Endothelial cell of umbilical vein (primary cell): Measurements from ENCODE around the gene INMT. TPM values are rescaled to one million over a fixed set of nuclear protein-coding genes. Genes with fewer than 3 reads are reported as not detected.
A peak's percentile ranks its signal among the peaks of the same experiment; 100 is the strongest.

Experiments
- BruUV-seq: library from RNA; stranded (reverse); fragments of 400-500 nt; replicated peaks from 2 replicates; lab custom pipeline; 2021; lab: Mats Ljungman, UMichigan
- CTCF ChIA-PET: fragments of 300-600, 350-600 bp; sonication (Branson Sonifier 250); formaldehyde crosslinking; loops from one replicate; lab custom pipeline; 2021; ENCODE audit warnings: antibody characterized with exemption, inconsistent platforms; lab: Charles Lee
- POLR2A ChIA-PET: fragments of 300-600, 350-600 bp; sonication (Branson Sonifier 250); formaldehyde crosslinking; loops from one replicate; lab custom pipeline; 2021; ENCODE audit warnings: antibody characterized with exemption, inconsistent platforms; lab: Charles Lee
- DNase-seq: peaks from one replicate; pipeline ENCODE4 v3.0.0-alpha.2; 2011; ENCODE audit warnings: low read depth, low spot score
- FAIRE-seq: peaks from 2 replicates; lab custom pipeline; 2011; peaks lifted over from hg19 to GRCh38; lab: Jason Lieb, UNC
- H2AFZ ChIP-seq: 2 replicates; pipeline ENCODE4 v1.6.0; 2012; ENCODE audit warnings: low read depth, low read length, control low read depth, inconsistent platforms
- H3K27ac ChIP-seq: 2 replicates; pipeline ENCODE4 v1.5.1; 2011; ENCODE audit warnings: low read depth, mild to moderate bottlenecking, control low read depth, low read length, moderate library complexity; ENCODE audit not compliant: insufficient read depth
- H3K27me3 ChIP-seq, 2 experiments: 2 replicates each; pipeline versions ENCODE4 v1.6.0 to v1.6.1; 2011; ENCODE audit warnings: low read length in 2 of 2, mixed read lengths in 1 of 2; ENCODE audit not compliant: control insufficient read depth in 2 of 2, insufficient read depth in 2 of 2
- H3K36me3 ChIP-seq, 2 experiments: 2 replicates in 1 of 2; 3 replicates in 1 of 2; pipeline ENCODE4 v1.5.1; 2011; ENCODE audit warnings: low read length in 2 of 2, mild to moderate bottlenecking in 1 of 2, moderate library complexity in 1 of 2; ENCODE audit not compliant: control insufficient read depth in 2 of 2, insufficient read depth in 2 of 2; ENCODE audit errors: extremely low read depth in 1 of 2
- H3K4me1 ChIP-seq: 3 replicates; pipeline ENCODE4 v1.5.1; 2011; ENCODE audit warnings: mild to moderate bottlenecking, low read length; ENCODE audit not compliant: control insufficient read depth, insufficient read depth; ENCODE audit errors: extremely low read depth
- H3K4me2 ChIP-seq: 2 replicates; pipeline ENCODE4 v1.6.1; 2011; ENCODE audit warnings: low read length, control low read depth, mixed read lengths; ENCODE audit not compliant: insufficient read depth
- H3K4me3 ChIP-seq, 3 experiments: fragments of 200-600 bp in 1 of 3; sonication (generic), shearing (Covaris generic) in 1 of 3; replicated peaks in 1 of 3; 2 replicates each; pipeline ENCODE4 v1.5.1; 2011 to 2016; ENCODE audit warnings: control low read depth in 3 of 3, low read length in 3 of 3, mild to moderate bottlenecking in 2 of 3, inconsistent platforms in 1 of 3, low read depth in 1 of 3, moderate library complexity in 1 of 3; ENCODE audit not compliant: insufficient read depth in 1 of 3
- H3K79me2 ChIP-seq: 2 replicates; pipeline ENCODE4 v1.6.0; 2012; ENCODE audit warnings: low read length, inconsistent platforms; ENCODE audit not compliant: control insufficient read depth, insufficient read depth
- H3K9ac ChIP-seq: replicated peaks from 2 replicates; pipeline ENCODE3; 2011; ENCODE audit warnings: low read length, control low read depth; ENCODE audit not compliant: insufficient read depth; ENCODE audit errors: extremely low read depth
- H3K9me1 ChIP-seq: replicated peaks from 3 replicates; pipeline ENCODE4 v1.6.0; 2011; ENCODE audit warnings: mild to moderate bottlenecking, low read length; ENCODE audit not compliant: control insufficient read depth, insufficient read depth; ENCODE audit errors: extremely low read depth
- H3K9me3 ChIP-seq: replicated peaks from 2 replicates; pipeline ENCODE4 v1.5.1; 2012; ENCODE audit warnings: low read length, inconsistent platforms; ENCODE audit not compliant: control insufficient read depth, insufficient read depth
- H4K20me1 ChIP-seq: replicated peaks from 2 replicates; pipeline ENCODE3; 2011; ENCODE audit warnings: mild to moderate bottlenecking, low read length; ENCODE audit not compliant: control insufficient read depth, insufficient read depth; ENCODE audit errors: extremely low read depth
- EZH2 ChIP-seq: IDR thresholded peaks from 2 replicates; pipeline ENCODE4 v1.6.1; 2012; ENCODE audit warnings: borderline replicate concordance, low read depth, mild to moderate bottlenecking, moderate library complexity, low read length, inconsistent platforms; ENCODE audit not compliant: severe bottlenecking
- FOS ChIP-seq: IDR thresholded peaks from 2 replicates; pipeline ENCODE4 v1.6.1; 2011; ENCODE audit warnings: mild to moderate bottlenecking, low read length, moderate library complexity, borderline replicate concordance; ENCODE audit not compliant: insufficient read depth
- GATA2 ChIP-seq: IDR thresholded peaks from 2 replicates; pipeline ENCODE4 v1.7.0; 2011; ENCODE audit warnings: low read depth, mild to moderate bottlenecking, moderate library complexity, mixed read lengths, low read length; ENCODE audit not compliant: insufficient read length, insufficient read depth
- JUN ChIP-seq: IDR thresholded peaks from 2 replicates; pipeline ENCODE4 v1.6.1; 2011; ENCODE audit warnings: borderline replicate concordance, low read depth; ENCODE audit not compliant: insufficient read length, insufficient read depth
- MYC ChIP-seq: IDR thresholded peaks from one replicate; pipeline ENCODE4 v1.6.1; 2011; ENCODE audit warnings: mild to moderate bottlenecking, low read depth, low read length
- POLR2A ChIP-seq: IDR thresholded peaks from 2 replicates; pipeline ENCODE4 v1.6.1; 2012; ENCODE audit warnings: low read depth, mild to moderate bottlenecking, control low read depth, low read length
- POLR2AphosphoS5 ChIP-seq: IDR thresholded peaks from 2 replicates; pipeline ENCODE4 v1.6.1; 2012; ENCODE audit warnings: low read depth, mild to moderate bottlenecking, control low read depth, low read length, moderate library complexity; ENCODE audit not compliant: insufficient read depth
- dilution Hi-C: fragments of 300-500 bp; cut with MboI; formaldehyde crosslinking; loops from one replicate; pipeline ENCODE4 v1.15.0; 2019; ENCODE audit warnings: low sequenced_read_pairs; ENCODE audit not compliant: extremely low pct_ligation_motif_present
- intact Hi-C: fragments of 100-400 bp; cut with micrococcal nuclease; formaldehyde crosslinking; loops from one replicate; pipeline ENCODE4 v1.10.0; 2022
- polyA plus RNA-seq, 4 experiments: library from polyadenylated mRNA; depleted of rRNA in 3 of 4; stranded (reverse) in 3 of 4; unstranded in 1 of 4; fragments of >200 nt; gene quantifications; 2 replicates each; pipeline versions ENCODE4 v1.2.1 to v1.2.3, GENCODE V29; 2011 to 2012; ENCODE audit warnings: missing spikeins in 1 of 4
- total RNA-seq: library from RNA; stranded (reverse); gene quantifications from 2 replicates; pipeline ENCODE4 v1.2.3, GENCODE V29; 2021
- TF ChIP-seq, protein P1 (sequence below), 2 donors: IDR thresholded peaks; 1 replicate in 1 of 2; 2 replicates in 1 of 2; pipeline ENCODE4 v1.5.1; 2011; ENCODE audit warnings: low read length in 2 of 2, mild to moderate bottlenecking in 2 of 2, moderate library complexity in 2 of 2, control low read depth in 1 of 2, inconsistent platforms in 1 of 2, low read depth in 1 of 2; ENCODE audit not compliant: insufficient read depth in 1 of 2; ENCODE audit errors: extremely low read depth in 1 of 2
- TF ChIP-seq, protein P2 (sequence below): IDR thresholded peaks from 2 replicates; pipeline ENCODE4 v1.6.1; 2011; ENCODE audit not compliant: insufficient read depth, insufficient read length

INMT gene
- total and polyA plus RNA-seq, 2 donors (not counting 3 experiments of a cell fraction or from before 2014, with no cell fraction given) = not detected

DNA sequence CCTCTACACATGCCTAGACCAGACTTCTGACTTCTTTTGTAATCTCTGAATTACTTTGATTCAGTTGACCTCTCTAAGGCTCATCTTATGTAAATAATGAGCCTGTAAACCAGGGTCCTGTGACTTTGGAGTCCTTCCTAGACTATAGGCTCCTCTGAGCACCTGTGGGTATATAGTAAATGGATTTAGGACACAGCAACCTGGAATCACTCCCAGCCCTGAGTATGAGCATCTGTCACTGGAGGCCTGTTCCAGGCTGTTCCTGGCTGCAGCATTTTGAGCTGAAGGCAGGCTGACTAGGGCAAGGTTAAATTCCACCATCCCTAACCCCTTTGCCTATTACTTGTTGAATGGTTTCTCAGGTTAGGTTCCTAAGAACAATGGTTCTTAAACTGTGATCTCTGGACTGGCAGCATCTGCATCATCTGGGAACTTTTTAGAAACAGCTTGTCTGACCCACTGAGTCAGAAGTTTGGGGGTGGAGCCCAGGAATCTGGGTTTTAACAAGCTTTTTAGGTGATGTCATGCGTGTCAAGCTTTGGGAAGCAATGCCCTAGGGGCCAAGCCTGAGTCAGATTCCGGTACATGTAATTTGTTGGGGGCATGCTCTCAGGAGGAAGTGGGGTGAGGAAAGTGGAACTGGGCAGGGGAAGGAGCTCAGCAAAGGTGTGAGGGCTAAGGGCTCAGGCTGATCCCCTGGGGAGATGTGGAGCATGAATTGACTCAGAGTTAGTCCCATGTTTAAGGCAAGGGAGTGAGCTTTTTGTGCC lies 47.5 kb downstream of the INMT start:
- TF ChIP-seq POLR2A = no peak
- peak; percentile 53 for TF ChIP-seq GATA2
- TF ChIP-seq EZH2 = no peak
- TF ChIP-seq, protein P1, sequence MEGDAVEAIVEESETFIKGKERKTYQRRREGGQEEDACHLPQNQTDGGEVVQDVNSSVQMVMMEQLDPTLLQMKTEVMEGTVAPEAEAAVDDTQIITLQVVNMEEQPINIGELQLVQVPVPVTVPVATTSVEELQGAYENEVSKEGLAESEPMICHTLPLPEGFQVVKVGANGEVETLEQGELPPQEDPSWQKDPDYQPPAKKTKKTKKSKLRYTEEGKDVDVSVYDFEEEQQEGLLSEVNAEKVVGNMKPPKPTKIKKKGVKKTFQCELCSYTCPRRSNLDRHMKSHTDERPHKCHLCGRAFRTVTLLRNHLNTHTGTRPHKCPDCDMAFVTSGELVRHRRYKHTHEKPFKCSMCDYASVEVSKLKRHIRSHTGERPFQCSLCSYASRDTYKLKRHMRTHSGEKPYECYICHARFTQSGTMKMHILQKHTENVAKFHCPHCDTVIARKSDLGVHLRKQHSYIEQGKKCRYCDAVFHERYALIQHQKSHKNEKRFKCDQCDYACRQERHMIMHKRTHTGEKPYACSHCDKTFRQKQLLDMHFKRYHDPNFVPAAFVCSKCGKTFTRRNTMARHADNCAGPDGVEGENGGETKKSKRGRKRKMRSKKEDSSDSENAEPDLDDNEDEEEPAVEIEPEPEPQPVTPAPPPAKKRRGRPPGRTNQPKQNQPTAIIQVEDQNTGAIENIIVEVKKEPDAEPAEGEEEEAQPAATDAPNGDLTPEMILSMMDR (IDR thresholded peaks at IDR 0.05; ENCODE audit: extremely low read depth in 1 of 2, insufficient read depth in 1 of 2, low read depth in 1 of 2, low read length in 2 of 2) = no peak
- TF ChIP-seq MYC = no peak
- TF ChIP-seq, protein P2, sequence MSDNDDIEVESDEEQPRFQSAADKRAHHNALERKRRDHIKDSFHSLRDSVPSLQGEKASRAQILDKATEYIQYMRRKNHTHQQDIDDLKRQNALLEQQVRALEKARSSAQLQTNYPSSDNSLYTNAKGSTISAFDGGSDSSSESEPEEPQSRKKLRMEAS = no peak
- TF ChIP-seq FOS = peak; percentile 89
- peak; percentile 55 for TF ChIP-seq POLR2AphosphoS5
- TF ChIP-seq JUN = peak; percentile 67
- no peak overlapping the region for H3K27ac ChIP-seq
- intact Hi-C loops = no loop called here
- H3K9me3 ChIP-seq = no peaks in the 10 kb centered on the region
- no peak overlapping the region for H3K4me3 ChIP-seq
- H3K79me2 ChIP-seq = no peaks in the 10 kb centered on the region
- H3K27me3 ChIP-seq = no peaks in the 10 kb centered on the region
- no TSS peak for BruUV-seq
- FAIRE-seq (peak; percentile 95), DNase-seq (peak; percentile 73)
- H4K20me1 ChIP-seq = no peaks in the 10 kb centered on the region
- H3K9ac ChIP-seq = no peak overlapping the region
- CTCF ChIA-PET = interaction anchor here (0.7 to 2.1 kb wide), 17 partner anchors 8 to 335 kb away, joined by 3 to 75 read pairs (median 4); no protein-coding TSS in a partner anchor
- peaks cover 55% of the 10 kb centered on the region for H3K4me1 ChIP-seq
- no peaks in the 10 kb centered on the region for H3K9me1 ChIP-seq
- dilution Hi-C loops = no loop called here
- H3K4me2 ChIP-seq = no peak overlapping the region
- no peaks in the 10 kb centered on the region for H3K36me3 ChIP-seq
- POLR2A ChIA-PET = no interaction called here
- H2AFZ ChIP-seq = no peak overlapping the region
